IPS-15b (cell line): ENCODE measurements around the gene HOXB5.
A peak's percentile ranks its signal among the peaks of the same experiment; 100 is the strongest.

Source experiments
- H3K27me3 ChIP-seq: one replicate; pipeline ENCODE4 v1.6.1; 2013; ENCODE audit warnings: low read length; ENCODE audit not compliant: control insufficient read depth, insufficient read depth
- H3K36me3 ChIP-seq: one replicate; pipeline ENCODE4 v1.6.1; 2013; ENCODE audit warnings: low read length; ENCODE audit not compliant: control insufficient read depth, insufficient read depth
- H3K4me1 ChIP-seq: one replicate; pipeline ENCODE4 v1.6.1; 2013; ENCODE audit warnings: mild to moderate bottlenecking, low read length; ENCODE audit not compliant: control insufficient read depth, insufficient read depth
- H3K4me3 ChIP-seq: one replicate; pipeline ENCODE4 v1.5.1; 2013; ENCODE audit warnings: low read depth, low read length
- H3K9ac ChIP-seq: one replicate; pipeline ENCODE4 v1.6.1; 2013; ENCODE audit warnings: low read depth, mild to moderate bottlenecking, low read length
- H3K9me3 ChIP-seq: one replicate; pipeline ENCODE4 v1.6.1; 2013; ENCODE audit warnings: mild to moderate bottlenecking, low read length; ENCODE audit not compliant: control insufficient read depth, insufficient read depth

Gene HOXB5

DNA sequence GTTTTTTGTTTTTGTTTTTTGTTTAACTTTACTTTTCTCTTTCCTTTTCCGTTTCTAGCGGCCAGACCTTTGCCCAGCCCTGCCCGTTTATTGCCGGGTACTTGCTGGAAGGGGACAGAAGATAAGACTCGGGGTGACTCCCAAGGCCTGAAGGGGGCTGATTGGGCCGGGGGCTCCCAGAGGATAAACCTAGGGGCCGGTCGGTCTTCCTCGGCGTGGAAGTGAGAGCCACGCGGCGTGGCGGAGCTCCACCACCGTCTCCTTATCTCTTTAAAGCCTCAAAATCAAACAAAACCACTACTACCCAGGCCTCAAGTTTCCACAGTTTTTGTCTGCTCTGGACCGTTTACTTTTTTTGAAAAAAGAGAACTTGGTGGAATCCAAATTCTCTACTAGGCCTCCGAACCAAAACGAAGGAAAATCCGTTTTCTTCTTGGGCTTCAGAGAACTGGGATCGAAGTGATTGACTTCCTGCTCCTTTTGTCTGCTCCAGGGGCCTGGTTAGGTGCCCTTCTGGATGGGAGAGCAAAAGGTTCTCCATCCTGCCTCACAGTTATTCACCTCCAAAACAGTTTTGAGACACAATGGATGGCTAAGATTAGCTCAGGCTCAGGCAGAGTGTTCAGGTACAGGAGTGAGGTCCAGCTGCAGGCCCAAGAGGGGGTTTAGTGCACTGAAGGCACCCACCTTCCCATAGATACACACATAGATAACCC lies 41.1 kb upstream of the HOXB5 start:
- H3K9ac ChIP-seq, result no peak overlapping the region
- H3K4me3 ChIP-seq, result no peak overlapping the region
- no peaks in the 10 kb centered on the region for H3K4me1 ChIP-seq
- H3K9me3 ChIP-seq, result no peaks in the 10 kb centered on the region
- H3K27me3 ChIP-seq, result peaks cover 99% of the 10 kb centered on the region
- no peaks in the 10 kb centered on the region for H3K36me3 ChIP-seq

DNA sequence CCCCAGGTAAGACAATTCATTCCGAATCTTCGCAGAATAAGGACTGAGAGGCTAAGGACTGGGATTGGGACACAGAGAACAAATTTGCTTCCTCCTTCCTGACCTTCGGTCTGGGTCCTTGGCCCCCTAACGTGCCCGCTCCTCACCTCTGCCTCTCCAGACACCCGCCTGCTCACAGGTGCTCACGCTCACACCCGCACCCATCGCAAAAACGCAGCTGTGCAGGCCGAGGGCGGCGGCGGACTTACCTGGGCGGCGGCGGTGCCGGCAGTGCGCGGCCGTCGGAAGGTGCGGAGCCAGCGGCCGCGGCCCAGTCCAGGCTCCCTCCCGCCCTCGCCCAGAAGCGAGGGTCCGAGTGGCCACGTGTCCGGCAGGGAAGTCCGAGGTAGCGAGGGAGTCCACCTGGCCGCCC lies 39.7 kb upstream of the HOXB5 start:
- no peaks in the 10 kb centered on the region for H3K36me3 ChIP-seq
- H3K9ac ChIP-seq, result no peak overlapping the region
- H3K27me3 ChIP-seq, result peaks cover 99% of the 10 kb centered on the region
- no peaks in the 10 kb centered on the region for H3K4me1 ChIP-seq
- H3K4me3 ChIP-seq, result peak overlapping the region; percentile 20
- H3K9me3 ChIP-seq, result no peaks in the 10 kb centered on the region

DNA sequence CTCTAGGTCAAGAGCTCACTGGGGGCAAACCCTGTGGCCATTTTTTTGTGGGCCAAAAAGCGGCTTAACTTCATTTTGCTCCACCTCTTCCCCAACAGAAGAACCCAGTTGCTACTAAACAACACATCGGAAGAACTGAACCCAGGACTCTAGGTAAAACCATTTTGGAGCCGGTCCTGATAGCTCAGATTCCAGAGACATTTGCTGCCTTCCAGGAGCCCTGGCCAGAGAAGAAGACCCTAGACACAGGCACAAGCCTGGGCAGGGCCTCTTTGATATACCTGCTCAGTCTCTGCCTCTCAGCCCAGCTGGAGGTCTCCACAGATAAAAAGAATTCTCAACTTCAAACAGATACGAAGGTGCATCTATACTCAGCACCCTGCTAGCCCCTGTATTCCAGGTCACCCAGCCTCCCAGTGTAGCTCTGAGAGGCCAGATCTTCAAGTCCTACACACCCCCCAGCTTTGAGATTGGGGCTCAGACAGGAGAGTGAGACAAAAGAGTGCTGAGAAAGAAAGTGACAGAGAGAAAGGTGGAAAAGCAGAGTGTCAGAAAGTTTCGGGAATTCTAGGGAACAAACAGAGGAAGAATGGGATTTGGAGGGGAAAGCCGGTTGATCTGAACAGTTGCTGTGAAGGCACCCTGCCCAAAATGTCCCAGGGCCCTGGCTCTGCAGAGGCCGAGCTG lies 39.1 kb upstream of the HOXB5 start:
- Histone ChIP-seq H3K27me3 (peaks cover 99% of the 10 kb centered on the region), H3K4me3 (peak overlapping the region; percentile 20), H3K9ac (no peak overlapping the region), H3K9me3 (no peaks in the 10 kb centered on the region), H3K4me1 (no peaks in the 10 kb centered on the region), H3K36me3 (no peaks in the 10 kb centered on the region)

DNA sequence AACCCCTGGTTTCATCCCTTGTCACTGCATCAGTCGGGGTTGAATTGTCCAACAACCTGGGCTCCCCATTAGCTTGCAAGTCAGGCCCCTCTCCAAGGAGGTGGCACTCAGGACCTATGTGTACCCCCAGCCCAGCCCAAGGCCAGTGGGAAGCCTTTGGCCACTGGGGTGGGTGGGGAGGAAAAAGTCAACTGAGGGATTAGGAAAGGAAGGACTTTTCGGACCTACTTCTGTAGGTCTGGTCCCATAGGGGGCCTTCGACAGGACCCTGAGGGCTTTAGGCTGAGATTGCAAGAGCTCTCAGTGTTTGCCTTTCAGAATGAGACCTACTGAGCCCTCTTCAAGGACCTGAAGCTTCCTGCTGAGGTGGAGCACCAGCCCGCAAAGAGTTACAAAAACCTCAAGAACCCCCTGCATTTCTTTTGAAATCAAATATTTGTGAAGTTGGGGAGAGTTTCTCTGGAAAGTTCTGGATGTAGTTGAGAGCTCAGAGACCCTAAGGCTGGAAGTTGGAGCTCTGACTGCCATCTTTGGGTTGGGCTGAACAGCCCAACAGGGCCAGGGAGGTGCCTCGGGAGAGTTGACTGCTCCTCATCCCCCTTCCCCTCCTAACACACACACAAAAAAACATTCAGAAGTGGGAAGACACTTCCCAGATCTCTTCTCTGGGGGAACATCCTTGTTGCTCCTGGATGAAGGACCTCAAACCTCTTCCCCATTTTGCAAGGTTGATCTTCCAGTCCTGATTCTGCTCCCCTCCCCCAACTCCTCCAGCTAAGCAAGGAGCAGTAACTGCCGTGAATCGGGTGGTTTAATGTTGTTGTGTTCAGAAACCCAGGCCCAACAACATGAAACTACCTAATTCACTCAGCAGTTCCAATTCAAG lies 38.4 kb upstream of the HOXB5 start:
- Histone ChIP-seq H3K36me3 (no peaks in the 10 kb centered on the region), H3K4me3 (peak overlapping the region; percentile 1), H3K27me3 (peaks cover 99% of the 10 kb centered on the region), H3K9me3 (no peaks in the 10 kb centered on the region), H3K4me1 (peaks cover under 1% of the 10 kb centered on the region), H3K9ac (no peak overlapping the region)

DNA sequence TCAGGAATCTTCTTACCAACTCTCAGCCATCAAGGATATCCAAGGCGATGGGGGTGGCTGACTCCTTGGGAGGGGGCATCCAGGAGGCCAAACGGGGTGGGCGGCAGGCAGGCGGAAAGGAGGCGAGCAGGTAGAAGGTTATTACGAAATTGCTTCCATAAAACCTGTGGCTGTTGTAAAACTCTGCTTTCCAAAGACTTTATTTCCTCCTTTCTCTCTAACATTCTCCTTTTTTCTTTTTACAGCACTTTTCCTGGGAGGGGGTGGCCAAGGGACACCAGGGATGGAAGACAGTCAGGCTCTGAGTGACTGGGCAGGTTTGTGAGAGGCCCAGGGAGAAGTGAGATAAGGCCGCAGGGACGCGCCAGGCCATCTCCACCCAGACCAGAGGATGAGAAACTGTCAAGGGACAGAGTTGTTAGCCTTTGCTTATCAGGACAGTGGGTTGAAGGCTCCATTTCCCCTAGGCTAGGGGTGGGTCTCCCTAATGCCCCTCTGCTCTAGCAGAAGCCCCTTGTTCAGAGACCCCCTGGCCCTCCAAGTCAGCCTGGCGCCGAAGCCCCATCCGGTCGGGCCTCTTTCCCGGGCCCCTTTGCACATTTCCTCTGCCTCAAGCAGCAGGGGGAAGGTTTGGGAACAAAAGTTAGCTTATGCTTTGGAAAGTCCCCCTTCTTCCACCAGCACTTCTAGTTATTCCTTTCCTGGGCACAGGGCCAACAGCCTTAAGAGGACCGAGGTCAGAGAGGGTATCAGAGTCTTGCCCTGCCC lies 37.5 kb upstream of the HOXB5 start:
- H3K36me3 ChIP-seq, result no peaks in the 10 kb centered on the region
- H3K9me3 ChIP-seq, result no peaks in the 10 kb centered on the region
- H3K4me3 ChIP-seq, result peak overlapping the region; percentile 1
- H3K27me3 ChIP-seq, result peaks cover 100% of the 10 kb centered on the region
- no peak overlapping the region for H3K9ac ChIP-seq
- H3K4me1 ChIP-seq, result peaks cover 2% of the 10 kb centered on the region

DNA sequence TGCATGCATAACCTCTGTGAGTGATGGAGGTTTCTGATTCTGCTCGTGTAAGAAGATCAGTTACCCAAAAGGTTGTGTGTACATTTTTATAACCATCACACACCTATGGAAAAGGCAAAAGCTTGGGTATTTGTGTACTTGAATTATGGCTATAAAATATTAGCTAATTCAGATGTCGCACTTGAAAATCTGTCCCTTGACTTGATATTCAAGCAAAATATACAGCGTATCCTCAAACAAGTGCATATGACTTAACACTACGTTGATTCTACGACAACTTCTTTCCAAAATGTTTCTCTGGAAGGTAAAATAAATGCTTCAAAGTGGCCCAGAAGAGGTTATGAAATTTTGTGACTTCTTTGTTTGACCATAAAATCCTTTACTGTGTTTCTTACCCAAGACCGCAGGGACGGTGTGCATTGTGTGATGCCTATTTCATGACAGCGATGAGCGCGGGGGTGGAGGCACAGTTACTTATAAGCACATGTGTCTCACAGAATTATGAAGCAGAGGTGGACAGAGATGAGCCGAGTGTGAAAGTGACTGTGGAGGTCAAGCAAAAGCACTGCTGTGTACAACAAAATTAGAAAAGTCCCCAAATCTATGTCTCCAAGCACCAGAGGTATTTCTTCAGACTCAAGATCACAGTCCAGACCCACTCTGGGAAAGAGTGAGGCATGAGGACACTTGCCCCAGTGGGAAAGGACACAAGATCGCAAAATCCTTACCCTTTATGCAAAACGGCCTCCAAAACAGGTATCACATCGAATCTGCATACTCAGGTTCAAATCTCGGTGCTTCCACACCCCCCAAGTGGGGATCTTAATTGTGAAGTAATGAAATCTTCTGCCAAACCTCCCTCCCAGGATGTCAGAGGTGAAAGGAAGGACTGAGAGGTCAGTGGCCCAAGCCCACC lies 36.7 kb upstream of the HOXB5 start:
- Histone ChIP-seq H3K4me1 (peaks cover 2% of the 10 kb centered on the region), H3K27me3 (peaks cover 100% of the 10 kb centered on the region), H3K4me3 (no peak overlapping the region), H3K9me3 (no peaks in the 10 kb centered on the region), H3K9ac (no peak overlapping the region), H3K36me3 (no peaks in the 10 kb centered on the region)

DNA sequence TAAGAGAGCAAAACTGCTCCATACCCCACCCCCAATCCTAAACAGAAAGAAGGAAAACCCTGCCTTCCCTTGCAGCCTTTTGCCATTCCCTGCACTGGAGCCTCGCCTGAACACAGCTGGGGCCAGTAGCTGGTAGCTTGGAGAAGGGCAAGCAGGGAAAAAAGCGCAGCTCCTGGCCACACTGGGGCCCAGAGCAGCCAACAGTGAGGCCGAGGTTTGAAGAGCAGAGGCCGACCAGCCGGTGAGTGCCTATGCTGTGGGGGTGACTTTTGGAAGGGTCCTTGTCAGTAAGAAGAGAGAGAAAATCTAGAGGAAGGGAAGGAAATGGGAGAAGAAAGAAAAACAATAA lies 35.8 kb upstream of the HOXB5 start:
- no peak overlapping the region for H3K9ac ChIP-seq
- H3K36me3 ChIP-seq, result no peaks in the 10 kb centered on the region
- H3K9me3 ChIP-seq, result no peaks in the 10 kb centered on the region
- peaks cover 100% of the 10 kb centered on the region for H3K27me3 ChIP-seq
- H3K4me1 ChIP-seq, result peaks cover 2% of the 10 kb centered on the region
- peak overlapping the region; percentile 11 for H3K4me3 ChIP-seq

DNA sequence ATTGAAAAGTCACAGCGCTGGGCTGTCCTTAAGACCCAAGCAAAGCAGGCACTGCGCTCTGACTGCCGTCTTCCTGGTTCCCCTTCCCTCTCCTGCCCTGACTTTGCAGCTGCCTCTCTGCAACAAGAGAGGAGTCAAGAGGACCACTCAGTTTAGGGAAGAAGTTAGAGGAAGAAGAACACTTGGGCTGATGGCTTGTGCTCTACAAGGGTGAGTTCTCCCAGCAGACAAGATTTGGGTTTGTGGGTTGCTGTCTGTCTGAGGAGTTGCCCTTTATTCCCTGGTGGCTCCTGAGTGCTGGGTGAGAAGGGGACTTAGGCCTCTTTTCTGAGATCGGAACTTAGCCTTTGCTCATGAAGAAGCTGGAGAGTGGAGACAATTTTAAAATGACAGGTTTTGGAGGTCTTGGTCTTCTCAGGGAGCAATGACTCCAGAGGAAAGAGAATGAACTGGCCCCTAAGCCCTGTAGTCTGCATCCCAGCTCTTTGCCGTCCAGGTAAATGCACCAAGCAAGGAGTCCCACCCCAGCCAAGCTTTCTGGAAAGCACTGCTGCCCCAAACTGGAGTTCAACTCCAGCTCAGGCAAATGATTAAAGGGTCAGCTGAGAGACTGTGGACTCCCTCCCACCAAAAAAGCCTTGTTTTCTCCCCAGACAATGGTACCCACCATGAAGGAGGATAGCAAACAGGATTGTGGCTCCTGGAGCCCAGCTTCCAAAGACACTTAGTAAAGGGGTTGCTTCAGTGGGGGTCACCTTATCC lies 35.3 kb upstream of the HOXB5 start:
- no peaks in the 10 kb centered on the region for H3K9me3 ChIP-seq
- no peak overlapping the region for H3K4me3 ChIP-seq
- peaks cover 2% of the 10 kb centered on the region for H3K4me1 ChIP-seq
- H3K36me3 ChIP-seq, result no peaks in the 10 kb centered on the region
- peaks cover 100% of the 10 kb centered on the region for H3K27me3 ChIP-seq
- no peak overlapping the region for H3K9ac ChIP-seq

DNA sequence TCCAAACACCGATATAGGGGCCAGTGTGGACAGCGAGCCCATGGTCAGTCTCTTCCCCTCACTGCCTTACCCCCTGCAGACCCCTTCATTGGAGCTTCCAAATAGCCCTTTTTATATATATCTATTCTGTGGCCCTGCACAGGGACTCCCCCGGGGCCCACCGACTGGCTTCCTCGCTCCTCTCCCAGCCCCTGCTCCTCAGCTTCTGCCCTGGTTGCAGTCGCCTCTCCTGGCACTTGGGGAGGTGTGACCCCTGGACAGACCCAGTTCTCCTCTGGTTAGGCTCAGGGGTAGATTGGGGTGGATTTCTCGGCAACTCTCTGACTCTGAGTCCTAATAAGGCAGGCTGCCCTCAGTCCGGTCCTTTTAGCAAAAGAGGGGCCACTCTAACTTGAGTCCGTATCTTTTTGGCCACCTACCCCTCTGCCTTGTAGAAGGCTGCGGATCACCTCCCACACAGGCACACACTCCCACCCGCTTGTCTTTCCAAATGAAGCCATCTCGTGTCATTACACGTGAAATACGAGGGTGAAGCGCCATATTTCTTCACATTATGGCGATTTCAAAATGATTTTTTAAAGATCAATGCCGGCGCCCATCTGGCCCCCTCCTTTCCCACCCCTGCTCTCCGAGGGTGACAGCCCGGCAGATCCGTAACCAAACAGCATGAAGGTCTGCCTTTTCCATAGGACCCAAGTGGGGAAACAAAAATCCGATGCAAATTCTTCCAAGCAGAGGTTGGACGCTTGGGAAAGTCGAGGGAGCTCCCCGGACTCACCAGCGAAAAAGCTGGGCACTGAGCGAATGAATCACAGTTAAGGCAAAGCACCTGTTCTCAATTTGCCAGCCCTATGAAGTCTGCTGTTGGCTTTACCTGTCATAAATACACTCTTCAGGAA lies 34.3 kb upstream of the HOXB5 start:
- Histone ChIP-seq H3K36me3 (no peaks in the 10 kb centered on the region), H3K9me3 (no peaks in the 10 kb centered on the region), H3K27me3 (peaks cover 100% of the 10 kb centered on the region), H3K4me1 (peaks cover 2% of the 10 kb centered on the region), H3K4me3 (peak overlapping the region; percentile 26), H3K9ac (no peak overlapping the region)
